LNCaP clone FGC (cell line): ENCODE measurements around the gene CD40.

Experiments
- DNase-seq: peaks from one replicate; pipeline ENCODE4 v3.0.0-alpha.2; 2011; ENCODE audit warnings: low read depth
- H3K4me3 ChIP-seq: 2 replicates; pipeline ENCODE4 v1.5.1; 2011; ENCODE audit warnings: mild to moderate bottlenecking, low read depth, low read length, control low read depth
- CTCF ChIP-seq: IDR thresholded peaks from 2 replicates; pipeline ENCODE4 v1.5.1; 2012; ENCODE audit warnings: mild to moderate bottlenecking; ENCODE audit not compliant: control insufficient read depth, insufficient read depth; ENCODE audit errors: extremely low read depth

Gene CD40

GRCh38 chr20:46113113-46113470 lies 5.0 kb upstream of the CD40 start:
- no peak for DNase-seq
- TF ChIP-seq CTCF, result no peak
- no peak overlapping the region for H3K4me3 ChIP-seq

- DNase-seq, result no peak
- no peak for TF ChIP-seq CTCF
- H3K4me3 ChIP-seq, result no peak overlapping the region
These were observed 3.7 kb upstream of the CD40 start for GRCh38 chr20:46114449-46114848.

- no peak for TF ChIP-seq CTCF
- no peak overlapping the region for H3K4me3 ChIP-seq
- DNase-seq, result no peak
These were observed 437 bp downstream of the CD40 start for GRCh38 chr20:46118481-46119020.

- no peak for DNase-seq
- TF ChIP-seq CTCF, result no peak
- H3K4me3 ChIP-seq, result no peak overlapping the region
These were observed 973 bp downstream of the CD40 start for GRCh38 chr20:46119028-46119546.

- TF ChIP-seq CTCF, result no peak
- H3K4me3 ChIP-seq, result no peak overlapping the region
- no peak for DNase-seq
These were observed 1.4 kb downstream of the CD40 start for GRCh38 chr20:46119547-46119946.

- TF ChIP-seq CTCF, result no peak
- no peak for DNase-seq
- no peak overlapping the region for H3K4me3 ChIP-seq
These were observed 2.0 kb downstream of the CD40 start for GRCh38 chr20:46120136-46120535.
